Right renal cortex interstitium (tissue), 3 donors: Measurements from ENCODE around the gene ZNF629. TPM values are rescaled to one million over a fixed set of nuclear protein-coding genes. Genes with fewer than 3 reads are reported as not detected.
"Not testable (repeated sequence)": the region's sequence is repeated elsewhere in the genome, so short reads cannot be mapped to it uniquely, and the experiment has no call there.

Experiments
- DNase-seq, 3 donors: peaks; one replicate each; pipeline ENCODE4 v3.0.0-alpha.2; 2013; ENCODE audit warnings: low read depth in 3 of 3, low spot score in 2 of 3
- polyA plus RNA-seq, 3 donors: library from polyadenylated mRNA; unstranded; fragments of 120-200 nt; gene quantifications; one replicate each; pipeline ENCODE4 v1.2.1, GENCODE V29; 2013; ENCODE audit not compliant: insufficient read length in 3 of 3

Gene ZNF629
- polyA plus RNA-seq: 10 to 100 TPM; 25.7 to 26.9 (median 26.8) TPM

- no peak for DNase-seq
These were observed at the start of gene ZNF629 for GRCh38 chr16:30786936-30787612. Gene ZNF629, minus strand, starts transcription at chr16:30787205. Its CDS starts 2,723 bp downstream, at chr16:30784482.

GRCh38 chr16:30834130-30834740 is 47.2 kb upstream of the ZNF629 start:
- DNase-seq: no peak

- no peak for DNase-seq
These were observed 43.0 kb upstream of the ZNF629 start for GRCh38 chr16:30830072-30830417.

- no peak for DNase-seq
These were observed 42.4 kb upstream of the ZNF629 start for GRCh38 chr16:30829130-30830071.

GRCh38 chr16:30821891-30822290 is 34.9 kb upstream of the ZNF629 start:
- no peak for DNase-seq

- not testable (repeated sequence) for DNase-seq
These were observed 34.4 kb upstream of the ZNF629 start for GRCh38 chr16:30821441-30821840.

- no peak for DNase-seq
These were observed 34.0 kb upstream of the ZNF629 start for GRCh38 chr16:30820952-30821421.

GRCh38 chr16:30816769-30817168 is 29.8 kb upstream of the ZNF629 start:
- no peak for DNase-seq

- DNase-seq: no peak
These were observed 26.8 kb upstream of the ZNF629 start for GRCh38 chr16:30813821-30814189.

GRCh38 chr16:30809675-30810074 is 22.7 kb upstream of the ZNF629 start:
- not testable (repeated sequence) for DNase-seq

GRCh38 chr16:30808890-30809426 is 22.0 kb upstream of the ZNF629 start:
- not testable (repeated sequence) for DNase-seq

GRCh38 chr16:30808146-30808545 is 21.1 kb upstream of the ZNF629 start:
- DNase-seq: no peak

- peak in 2 of 3 donors; percentile 72 to 82 for DNase-seq
These were observed 18.6 kb upstream of the ZNF629 start for GRCh38 chr16:30805370-30806169.

GRCh38 chr16:30805056-30805369 is 18.0 kb upstream of the ZNF629 start:
- no peak for DNase-seq

- no peak for DNase-seq
These were observed 15.9 kb upstream of the ZNF629 start for GRCh38 chr16:30802936-30803335.

GRCh38 chr16:30797670-30798309 is 10.8 kb upstream of the ZNF629 start:
- DNase-seq: no peak

- no peak for DNase-seq
These were observed 7.6 kb upstream of the ZNF629 start for GRCh38 chr16:30794634-30795033.

GRCh38 chr16:30793508-30794069 is 6.6 kb upstream of the ZNF629 start:
- DNase-seq: no peak

GRCh38 chr16:30787613-30788378 is 791 bp upstream of the ZNF629 start:
- DNase-seq: no peak
